Effector memory CD8-positive, alpha-beta T cell (primary cell): ENCODE results near the gene SYNE1.

Experiments
- ATAC-seq: fragments of 150-1000 bp; cut with Tn5 transposase; replicated peaks from 2 replicates; pipeline ENCODE4 v1.10.0; 2021; ENCODE audit warnings: mild to moderate bottlenecking, moderate library complexity
- DNase-seq, 3 experiments: peaks; one replicate each; pipeline ENCODE4 v3.0.0; 2021
- H3K27ac Mint-ChIP-seq, 2 donors: one replicate each; pipeline ENCODE4 v1.8.0; 2022; ENCODE audit warnings: mild to moderate bottlenecking in 2 of 2, mixed read lengths in 2 of 2, moderate library complexity in 2 of 2
- H3K27me3 Mint-ChIP-seq, 2 donors: one replicate each; pipeline ENCODE4 v1.8.0; 2022; ENCODE audit warnings: mixed read lengths in 2 of 2
- H3K36me3 Mint-ChIP-seq: one replicate; pipeline ENCODE4 v1.8.0; 2022; ENCODE audit warnings: mild to moderate bottlenecking, moderate library complexity, mixed read lengths; ENCODE audit not compliant: insufficient read depth
- H3K4me1 Mint-ChIP-seq, 2 donors: one replicate each; pipeline ENCODE4 v1.8.0; 2022; ENCODE audit warnings: low read depth in 2 of 2, mixed read lengths in 2 of 2
- H3K4me3 Mint-ChIP-seq, 2 donors: one replicate each; pipeline ENCODE4 v1.8.0; 2022; ENCODE audit warnings: mild to moderate bottlenecking in 2 of 2, mixed read lengths in 2 of 2, moderate library complexity in 2 of 2
- H3K9me3 Mint-ChIP-seq, 2 donors: one replicate each; pipeline ENCODE4 v1.8.0; 2022; ENCODE audit warnings: mixed read lengths in 2 of 2

Gene SYNE1

GRCh38 chr6:152484806-152485205 is 152.4 kb downstream of the SYNE1 start:
- H3K9me3 Mint-ChIP-seq = no peaks in the 10 kb centered on the region
- no peak overlapping the region for H3K4me3 Mint-ChIP-seq
- H3K4me1 Mint-ChIP-seq = peaks cover 0 to 8% of the 10 kb centered on the region in 2 donors
- H3K27me3 Mint-ChIP-seq = no peaks in the 10 kb centered on the region
- H3K27ac Mint-ChIP-seq = peak overlapping the region in 1 of 2 donors; percentile 39
- ATAC-seq (no peak), DNase-seq (no peak)
- H3K36me3 Mint-ChIP-seq = peaks cover 36% of the 10 kb centered on the region

DNA sequence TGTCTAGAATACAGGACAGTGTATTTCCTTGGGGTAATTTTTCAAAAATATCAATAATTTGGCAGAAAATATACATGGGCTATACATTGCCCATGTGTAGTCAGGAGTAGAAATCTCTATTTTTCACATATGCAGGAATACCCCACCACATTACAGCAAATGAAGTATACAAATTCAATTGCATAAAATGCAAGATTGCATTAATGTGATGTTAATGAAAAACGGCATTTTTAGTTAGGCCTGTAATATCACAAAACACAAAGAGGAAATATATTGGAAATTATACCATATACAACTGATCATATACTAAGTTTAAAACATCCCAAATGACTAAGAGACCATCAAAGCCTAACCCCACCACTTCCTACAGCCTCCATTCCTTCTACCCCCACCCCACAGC is 154.9 kb downstream of the SYNE1 start:
- no peak overlapping the region for H3K4me3 Mint-ChIP-seq

GRCh38 chr6:152478377-152479010 is 158.7 kb downstream of the SYNE1 start:
- H3K27ac Mint-ChIP-seq = no peak overlapping the region
- no peaks in the 10 kb centered on the region for H3K27me3 Mint-ChIP-seq
- peaks cover 25% of the 10 kb centered on the region for H3K36me3 Mint-ChIP-seq
- H3K4me1 Mint-ChIP-seq = peaks cover 0 to 4% of the 10 kb centered on the region in 2 donors
- H3K4me3 Mint-ChIP-seq = no peak overlapping the region
- H3K9me3 Mint-ChIP-seq = no peaks in the 10 kb centered on the region
- ATAC-seq (no peak), DNase-seq (no peak)

More for the DNA sequence above, 154.9 kb downstream of the SYNE1 start:
- H3K27ac Mint-ChIP-seq = no peak overlapping the region
- H3K4me1 Mint-ChIP-seq = peaks cover 0 to 8% of the 10 kb centered on the region in 2 donors
- peaks cover 31% of the 10 kb centered on the region for H3K36me3 Mint-ChIP-seq
- no peaks in the 10 kb centered on the region for H3K9me3 Mint-ChIP-seq
- no peak for ATAC-seq
- H3K27me3 Mint-ChIP-seq = no peaks in the 10 kb centered on the region
- no peak for DNase-seq

GRCh38 chr6:152474354-152474753 is 162.8 kb downstream of the SYNE1 start:
- H3K4me1 Mint-ChIP-seq = peaks cover 0 to 4% of the 10 kb centered on the region in 2 donors
- H3K36me3 Mint-ChIP-seq = peaks cover 17% of the 10 kb centered on the region
- no peaks in the 10 kb centered on the region for H3K27me3 Mint-ChIP-seq
- ATAC-seq = no peak
- H3K4me3 Mint-ChIP-seq = no peak overlapping the region
- no peaks in the 10 kb centered on the region for H3K9me3 Mint-ChIP-seq
- no peak for DNase-seq
- no peak overlapping the region for H3K27ac Mint-ChIP-seq

DNA sequence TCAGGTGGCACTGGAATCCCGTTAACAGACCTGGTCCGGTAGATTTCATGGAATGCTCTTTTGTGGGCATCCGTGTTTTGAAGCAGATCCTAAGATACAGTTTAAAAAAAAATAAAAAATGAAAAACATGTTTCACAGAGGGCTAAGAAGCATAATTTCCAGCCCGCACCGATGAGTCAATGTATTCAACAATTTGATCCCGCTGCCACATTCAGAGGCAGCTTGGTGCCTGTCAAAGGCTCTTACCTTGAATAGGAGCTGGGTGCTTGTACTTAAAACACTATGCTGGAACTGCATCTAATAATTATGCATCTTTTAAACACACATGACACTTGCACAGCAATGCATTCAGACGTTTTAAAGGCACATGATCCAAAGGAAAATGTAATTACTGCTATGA is 164.8 kb downstream of the SYNE1 start:
- Mint-ChIP-seq H3K9me3 (no peaks in the 10 kb centered on the region), H3K27ac (no peak overlapping the region), H3K36me3 (peaks cover 19% of the 10 kb centered on the region), H3K4me1 (peaks cover 0 to 4% of the 10 kb centered on the region in 2 donors), H3K4me3 (no peak overlapping the region), H3K27me3 (no peaks in the 10 kb centered on the region)
- ATAC-seq (no peak), DNase-seq (no peak)

DNA sequence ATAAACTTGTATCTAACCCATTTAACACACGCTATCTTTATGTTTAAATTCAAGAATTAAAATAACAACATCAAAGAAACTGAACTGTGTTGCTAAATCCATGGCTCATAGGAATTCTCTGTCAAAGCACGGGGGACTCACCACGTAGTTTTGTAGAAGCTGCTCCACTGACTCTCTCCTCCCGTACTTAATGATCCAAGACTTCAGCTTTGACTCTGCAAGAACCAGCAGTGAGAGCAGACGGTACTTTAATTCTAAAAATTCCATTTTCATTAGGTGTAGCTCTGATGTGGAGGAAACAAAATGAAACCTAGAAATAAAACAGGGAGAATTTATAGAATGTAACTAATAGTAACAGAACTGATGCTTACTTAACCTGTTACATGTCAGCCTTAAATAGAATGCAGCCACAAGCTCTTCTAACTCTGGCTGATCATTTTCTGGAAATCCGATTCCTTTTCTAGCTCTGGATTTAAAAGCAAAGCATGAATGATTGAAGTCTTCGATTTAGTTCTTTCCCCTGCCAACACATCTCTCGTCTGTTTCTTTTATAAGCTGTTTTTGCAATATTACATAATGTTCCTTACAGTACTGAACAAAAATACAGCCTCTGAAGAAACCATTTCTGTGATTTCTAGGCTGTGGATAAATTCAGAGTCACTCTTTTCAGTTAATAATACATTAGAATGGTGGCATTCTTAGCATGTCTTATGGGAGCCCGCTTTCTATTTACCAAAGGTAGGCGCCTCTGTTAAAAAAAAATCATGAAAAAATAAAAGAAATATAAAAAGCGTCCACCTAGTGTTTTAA is 165.5 kb downstream of the SYNE1 start:
- Mint-ChIP-seq H3K27me3 (no peaks in the 10 kb centered on the region), H3K4me3 (no peak overlapping the region), H3K4me1 (peaks cover 0 to 4% of the 10 kb centered on the region in 2 donors), H3K27ac (no peak overlapping the region), H3K36me3 (peaks cover 21% of the 10 kb centered on the region), H3K9me3 (no peaks in the 10 kb centered on the region)
- DNase-seq (no peak), ATAC-seq (no peak)

GRCh38 chr6:152463164-152463563 is 174.0 kb downstream of the SYNE1 start:
- no peak for DNase-seq
- no peak overlapping the region for H3K4me3 Mint-ChIP-seq
- H3K27me3 Mint-ChIP-seq = no peaks in the 10 kb centered on the region
- H3K9me3 Mint-ChIP-seq = no peaks in the 10 kb centered on the region
- ATAC-seq = no peak
- H3K4me1 Mint-ChIP-seq = peaks cover 6 to 16% of the 10 kb centered on the region in 2 donors
- no peak overlapping the region for H3K27ac Mint-ChIP-seq
- H3K36me3 Mint-ChIP-seq = peaks cover 37% of the 10 kb centered on the region

- H3K4me1 Mint-ChIP-seq = peaks cover 6 to 16% of the 10 kb centered on the region in 2 donors
- ATAC-seq = no peak
- H3K9me3 Mint-ChIP-seq = no peaks in the 10 kb centered on the region
- H3K27ac Mint-ChIP-seq = no peak overlapping the region
- DNase-seq = no peak
- H3K27me3 Mint-ChIP-seq = no peaks in the 10 kb centered on the region
- H3K4me3 Mint-ChIP-seq = no peak overlapping the region
- peaks cover 37% of the 10 kb centered on the region for H3K36me3 Mint-ChIP-seq
Measured at GRCh38 chr6:152462716-152463115, 174.4 kb downstream of the SYNE1 start.

GRCh38 chr6:152461556-152461955 is 175.6 kb downstream of the SYNE1 start:
- ATAC-seq = no peak
- peaks cover 33% of the 10 kb centered on the region for H3K36me3 Mint-ChIP-seq
- H3K27me3 Mint-ChIP-seq = no peaks in the 10 kb centered on the region
- H3K4me1 Mint-ChIP-seq = peaks cover 6 to 16% of the 10 kb centered on the region in 2 donors
- no peaks in the 10 kb centered on the region for H3K9me3 Mint-ChIP-seq
- H3K27ac Mint-ChIP-seq = no peak overlapping the region
- no peak overlapping the region for H3K4me3 Mint-ChIP-seq
- no peak for DNase-seq

- no peak overlapping the region for H3K27ac Mint-ChIP-seq
- no peak for DNase-seq
- H3K4me3 Mint-ChIP-seq = no peak overlapping the region
- peaks cover 19% of the 10 kb centered on the region for H3K36me3 Mint-ChIP-seq
- H3K9me3 Mint-ChIP-seq = no peaks in the 10 kb centered on the region
- H3K27me3 Mint-ChIP-seq = no peaks in the 10 kb centered on the region
- no peak for ATAC-seq
- peaks cover 4 to 9% of the 10 kb centered on the region in 2 donors for H3K4me1 Mint-ChIP-seq
Measured at GRCh38 chr6:152458648-152459644, 178.2 kb downstream of the SYNE1 start.

DNA sequence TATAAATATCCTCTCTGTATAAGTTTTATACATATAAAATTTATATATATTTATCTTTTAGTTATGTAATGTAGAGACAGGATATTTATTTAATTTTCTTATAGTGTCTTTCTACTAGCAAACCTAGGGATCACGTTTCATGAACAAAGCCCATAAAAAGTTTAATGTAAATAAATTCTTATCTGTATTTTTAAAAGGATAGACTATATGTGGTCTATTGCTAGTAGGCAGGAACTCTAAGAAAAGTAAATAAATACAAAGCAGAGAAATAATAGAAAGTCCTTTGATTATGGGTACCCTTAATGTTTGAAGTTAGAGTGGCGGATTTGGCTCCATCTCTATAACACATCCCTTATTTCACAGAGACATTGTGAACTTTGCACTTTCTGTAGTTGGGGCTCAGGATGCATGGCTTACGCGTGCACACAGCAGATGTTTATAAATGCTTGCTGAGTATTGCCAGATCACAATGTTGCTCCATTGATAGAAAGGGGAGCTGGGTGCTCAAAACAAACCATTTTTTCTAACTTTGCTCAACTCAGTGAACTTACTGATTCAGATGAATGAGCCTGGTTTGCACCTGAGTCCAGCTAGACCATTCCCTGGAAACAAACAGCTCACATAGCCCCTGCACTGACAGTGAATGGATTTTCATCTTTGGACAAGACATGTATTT is 179.1 kb downstream of the SYNE1 start:
- no peak for DNase-seq
- H3K4me1 Mint-ChIP-seq = peaks cover 1 to 6% of the 10 kb centered on the region in 2 donors
- H3K27me3 Mint-ChIP-seq = no peaks in the 10 kb centered on the region
- no peak overlapping the region for H3K4me3 Mint-ChIP-seq
- no peak for ATAC-seq
- no peaks in the 10 kb centered on the region for H3K9me3 Mint-ChIP-seq
- peaks cover 20% of the 10 kb centered on the region for H3K36me3 Mint-ChIP-seq
- no peak overlapping the region for H3K27ac Mint-ChIP-seq

- H3K27me3 Mint-ChIP-seq = no peaks in the 10 kb centered on the region
- H3K27ac Mint-ChIP-seq = no peak overlapping the region
- DNase-seq (no peak), ATAC-seq (no peak)
- H3K9me3 Mint-ChIP-seq = no peaks in the 10 kb centered on the region
- H3K4me3 Mint-ChIP-seq = no peak overlapping the region
- peaks cover 25% of the 10 kb centered on the region for H3K36me3 Mint-ChIP-seq
- H3K4me1 Mint-ChIP-seq = no peaks in the 10 kb centered on the region
Measured at GRCh38 chr6:152454003-152454402, 183.2 kb downstream of the SYNE1 start.

DNA sequence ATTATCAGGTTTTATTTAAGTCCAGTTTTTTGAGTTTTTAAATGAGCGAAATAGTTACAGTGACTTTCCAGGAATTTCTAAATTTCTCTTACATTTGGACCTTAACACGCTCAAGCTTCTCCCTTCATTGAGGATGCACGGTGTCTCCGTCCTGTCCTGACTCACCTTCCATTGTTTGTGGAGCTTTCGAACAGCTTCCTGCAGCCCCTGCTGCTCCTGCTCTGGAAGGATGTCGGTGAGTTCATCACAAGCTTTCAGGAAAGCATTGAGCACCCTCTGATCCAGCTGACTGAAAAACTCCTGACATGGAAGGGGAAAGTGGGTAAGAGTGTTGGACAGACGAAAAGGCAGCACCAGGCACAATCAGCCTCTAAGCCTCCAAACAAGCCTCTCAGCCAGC is 183.7 kb downstream of the SYNE1 start:
- Mint-ChIP-seq H3K27ac (no peak overlapping the region), H3K4me3 (no peak overlapping the region), H3K36me3 (peaks cover 22% of the 10 kb centered on the region), H3K9me3 (no peaks in the 10 kb centered on the region), H3K27me3 (no peaks in the 10 kb centered on the region), H3K4me1 (no peaks in the 10 kb centered on the region)
- ATAC-seq (no peak), DNase-seq (no peak)
